ENCODE measurements around the gene RAB17.

Gene RAB17

DNA sequence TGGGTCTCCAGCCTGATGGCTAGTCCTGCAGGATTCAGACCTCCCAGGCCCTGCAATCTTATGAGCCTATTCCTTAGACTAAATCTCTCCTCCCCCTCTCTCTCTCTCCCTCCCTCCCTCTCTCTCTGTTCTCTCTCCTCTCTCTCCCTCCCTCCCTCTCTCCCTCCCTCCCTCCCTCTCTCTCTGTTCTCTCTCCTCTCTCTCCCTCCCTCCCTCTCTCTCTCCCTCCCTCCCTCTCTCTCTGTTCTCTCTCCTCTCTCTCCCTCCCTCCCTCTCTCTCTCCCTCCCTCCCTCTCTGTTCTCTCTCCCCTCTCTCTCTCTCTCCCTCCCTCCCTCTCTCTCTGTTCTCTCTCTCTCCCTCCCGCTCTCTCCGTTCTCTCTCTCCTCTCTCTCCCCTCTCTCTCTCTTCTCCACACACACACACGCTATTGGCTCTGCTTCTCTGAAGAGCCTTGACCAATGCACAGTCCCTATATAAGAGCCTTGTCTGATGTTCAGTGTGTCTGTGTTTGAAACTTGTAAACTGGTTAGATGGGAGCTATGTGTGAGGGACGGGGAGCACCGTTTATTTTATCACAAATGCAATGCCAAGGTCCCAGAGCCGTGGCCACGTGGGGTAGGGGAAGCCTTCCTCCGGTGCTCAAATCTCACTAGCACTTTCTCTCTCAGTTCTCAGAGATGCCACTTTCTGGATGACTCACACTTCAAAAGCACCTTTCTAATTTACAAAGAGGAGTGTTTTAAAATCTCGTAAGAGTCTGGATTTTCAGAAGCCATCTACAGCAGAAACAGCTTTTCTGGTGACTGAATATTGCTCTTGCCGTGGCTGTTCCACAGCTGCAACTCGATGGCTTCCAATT, 33.5 kb downstream of the RAB17 start:
- peak; percentile 39 for DNase-seq

DNA sequence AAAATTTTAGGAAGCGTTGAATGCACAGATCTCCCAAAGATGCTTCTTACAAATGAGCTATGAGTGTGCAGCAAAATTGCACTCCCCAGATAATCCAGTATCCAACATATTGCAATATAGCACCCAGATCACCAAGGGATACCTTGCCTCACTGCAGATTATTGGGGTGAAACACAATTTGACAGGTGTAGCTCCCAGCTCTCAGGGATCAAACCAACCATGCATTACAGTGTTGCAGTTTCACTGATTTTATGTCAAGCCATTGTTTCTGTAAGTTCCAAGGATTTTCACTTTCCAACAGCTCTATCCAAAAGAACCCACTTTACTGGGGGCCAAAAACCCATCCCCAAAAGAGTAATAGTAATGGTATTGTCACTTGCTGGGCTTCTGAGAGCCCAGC, 35.0 kb downstream of the RAB17 start:
- no peak for DNase-seq

DNA sequence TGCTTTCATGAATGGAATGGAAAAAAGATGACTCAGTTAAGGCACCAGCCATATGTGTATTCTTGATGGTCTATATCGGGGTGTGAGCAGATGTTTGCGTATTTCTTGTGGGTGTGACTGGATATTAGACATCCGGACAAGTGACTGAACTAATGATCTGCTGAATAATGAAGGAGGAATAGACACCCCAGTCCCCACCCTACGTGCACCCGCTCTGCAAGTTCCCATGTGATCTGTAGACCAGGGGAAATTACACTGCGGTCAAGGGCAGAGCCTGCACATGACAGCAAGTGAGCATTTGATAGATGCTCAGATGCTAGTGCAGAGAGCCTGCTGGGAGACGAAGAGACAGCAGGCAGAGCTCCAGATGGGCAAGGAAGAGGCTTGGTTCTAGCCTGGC, 36.6 kb downstream of the RAB17 start:
- DNase-seq: no peak

DNA sequence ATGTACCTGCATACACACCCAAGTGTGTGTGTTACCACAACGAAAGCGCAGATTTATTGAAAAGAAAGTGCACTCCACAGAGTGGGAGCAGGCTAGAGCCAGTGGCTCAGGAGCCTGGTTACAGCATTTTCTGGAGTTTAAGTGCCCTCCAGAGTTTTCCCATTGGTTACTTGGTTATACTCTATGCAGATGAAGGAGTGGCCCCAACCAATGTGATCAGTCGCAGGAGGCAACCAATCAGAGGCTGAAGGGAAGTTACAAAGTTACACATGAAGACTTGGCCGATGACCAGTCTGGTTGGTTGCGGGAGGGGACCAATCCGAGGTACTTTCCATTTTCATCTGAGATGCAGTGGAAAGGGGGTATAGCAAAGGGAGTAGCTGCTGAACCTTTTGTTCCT, 37.6 kb downstream of the RAB17 start:
- no peak for DNase-seq

DNA sequence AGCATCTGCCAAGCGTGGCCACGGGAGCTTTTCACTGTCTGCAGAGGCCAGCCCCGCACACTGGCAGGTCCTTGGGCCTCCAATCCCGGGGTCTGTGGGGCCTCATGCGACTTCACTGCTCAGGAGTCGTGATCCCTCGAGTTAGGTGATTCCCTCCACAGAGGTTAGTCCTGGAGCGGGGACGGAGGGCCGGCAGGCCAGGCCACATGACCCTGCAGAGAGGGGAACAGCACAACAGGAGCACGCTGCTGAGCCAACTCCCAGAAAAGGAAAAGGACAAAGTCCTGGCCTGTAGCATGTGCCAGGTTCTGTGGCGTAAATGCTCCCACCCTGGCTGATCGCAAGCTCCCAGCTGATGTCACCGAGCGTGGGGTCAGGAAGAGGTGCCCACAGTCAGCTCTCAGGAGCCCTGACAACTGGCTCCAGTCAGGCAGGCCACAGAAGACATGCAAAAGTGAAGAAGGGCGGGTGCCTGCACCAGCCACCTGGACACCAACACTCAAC, 39.4 kb downstream of the RAB17 start:
- DNase-seq: no peak

DNA sequence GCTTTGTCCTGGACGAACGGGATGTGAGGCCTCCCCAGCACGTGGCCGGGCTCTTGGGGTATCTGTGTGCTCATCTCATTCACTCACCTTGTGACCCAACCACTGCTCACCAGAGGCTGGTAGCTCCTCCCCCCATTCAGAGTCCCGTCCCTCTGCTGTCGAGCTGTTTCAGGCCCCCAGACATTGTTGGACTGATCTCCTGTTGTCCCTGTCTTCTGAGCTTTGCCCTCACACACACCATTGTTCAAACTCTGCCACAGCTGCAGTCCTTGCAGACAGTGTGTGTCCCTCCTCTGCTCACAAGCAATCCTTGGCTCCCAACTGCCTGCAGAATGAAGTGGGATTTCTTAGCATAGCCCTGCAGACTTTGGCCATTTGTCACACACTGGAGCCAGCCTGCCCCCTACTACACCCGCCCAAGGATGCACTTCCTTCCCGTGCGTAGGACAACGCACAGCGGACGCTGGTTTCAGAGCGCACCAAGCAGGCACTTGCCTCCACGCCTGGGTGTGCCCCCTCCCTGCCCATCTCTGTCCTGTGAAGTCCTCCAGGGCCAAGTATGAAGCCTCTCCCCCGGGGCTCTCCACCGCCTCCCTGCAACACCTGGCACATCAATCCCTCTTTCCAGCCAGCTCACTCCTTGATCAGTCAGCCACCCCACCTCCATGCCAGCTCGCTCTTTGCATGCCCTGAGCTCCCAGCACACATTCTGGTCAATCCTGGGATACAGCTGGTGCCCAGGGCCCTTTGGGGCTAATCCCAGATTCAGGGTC, 40.7 kb downstream of the RAB17 start:
- no peak for DNase-seq

DNA sequence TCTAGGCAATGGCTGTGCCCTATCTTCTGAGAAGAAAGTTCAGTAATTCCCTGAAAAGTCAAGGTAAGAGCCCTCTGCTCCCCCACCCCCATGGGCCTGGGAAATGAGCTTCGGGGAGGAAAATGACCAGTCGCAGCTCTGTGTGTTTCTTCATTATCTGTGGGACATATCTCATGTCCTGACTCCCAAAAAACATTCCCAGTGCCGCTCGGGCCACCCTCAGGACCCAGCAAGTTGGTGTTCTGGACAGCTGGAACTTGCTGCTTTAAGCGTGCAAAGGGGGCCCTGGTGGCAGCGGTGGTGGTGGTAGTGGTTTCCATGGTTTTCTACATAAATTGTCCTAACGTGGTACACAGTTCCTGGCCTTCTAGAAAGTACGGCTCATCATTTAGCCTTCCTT, 41.3 kb downstream of the RAB17 start:
- DNase-seq: no peak

DNA sequence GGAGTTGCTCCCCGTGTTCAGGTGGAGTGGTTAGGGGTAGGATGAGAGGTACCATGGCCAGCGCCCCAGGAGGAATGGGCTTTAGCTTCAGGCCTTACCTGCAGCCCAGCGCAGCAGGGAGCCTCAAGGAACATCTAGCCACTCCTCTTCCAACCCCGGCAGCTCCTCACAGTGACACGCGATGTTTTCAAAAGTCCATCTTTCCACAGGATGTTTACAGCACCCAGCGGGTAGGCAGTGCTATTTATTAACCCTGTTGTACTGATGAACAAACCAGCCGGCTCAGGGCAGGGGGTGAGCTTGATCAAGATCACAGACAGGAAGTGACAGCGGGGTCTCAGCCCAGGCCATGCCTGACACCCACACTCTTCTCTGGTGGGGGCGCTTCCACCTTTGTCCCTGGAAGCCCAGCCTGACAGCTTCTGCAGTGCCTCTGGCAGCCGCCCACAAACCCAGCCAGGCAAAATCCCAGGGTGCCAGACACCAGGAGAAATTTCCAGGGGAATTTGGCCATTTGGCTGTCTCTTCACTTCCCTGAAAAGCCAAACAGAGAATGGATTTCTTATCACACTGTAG, 42.6 kb downstream of the RAB17 start:
- DNase-seq: no peak

DNA sequence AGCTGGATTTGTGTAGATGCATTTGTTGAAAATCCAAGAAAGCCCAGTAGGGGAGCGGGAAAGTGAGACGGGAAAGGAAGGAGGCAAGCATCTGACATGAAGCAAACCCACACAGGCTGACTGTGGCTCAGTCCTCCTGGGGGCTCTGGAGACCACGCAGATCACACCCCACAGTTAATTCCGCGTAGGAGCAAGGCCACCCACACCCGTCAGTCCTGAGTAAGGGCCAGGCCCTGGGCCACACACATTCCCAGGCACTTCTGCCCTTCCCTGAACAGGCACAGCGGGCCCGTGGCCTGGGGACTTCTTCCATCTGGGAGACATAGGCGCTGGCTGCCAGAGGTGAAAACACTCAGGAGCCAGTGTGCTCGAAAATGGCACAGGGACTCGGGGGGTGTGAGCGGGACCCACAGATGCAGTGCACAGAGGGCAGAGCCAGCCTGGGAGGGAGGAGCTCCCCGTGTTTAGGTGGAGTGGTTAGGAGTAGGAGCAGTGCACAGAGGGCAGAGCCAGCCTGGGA, 43.6 kb downstream of the RAB17 start:
- no peak for DNase-seq

DNA sequence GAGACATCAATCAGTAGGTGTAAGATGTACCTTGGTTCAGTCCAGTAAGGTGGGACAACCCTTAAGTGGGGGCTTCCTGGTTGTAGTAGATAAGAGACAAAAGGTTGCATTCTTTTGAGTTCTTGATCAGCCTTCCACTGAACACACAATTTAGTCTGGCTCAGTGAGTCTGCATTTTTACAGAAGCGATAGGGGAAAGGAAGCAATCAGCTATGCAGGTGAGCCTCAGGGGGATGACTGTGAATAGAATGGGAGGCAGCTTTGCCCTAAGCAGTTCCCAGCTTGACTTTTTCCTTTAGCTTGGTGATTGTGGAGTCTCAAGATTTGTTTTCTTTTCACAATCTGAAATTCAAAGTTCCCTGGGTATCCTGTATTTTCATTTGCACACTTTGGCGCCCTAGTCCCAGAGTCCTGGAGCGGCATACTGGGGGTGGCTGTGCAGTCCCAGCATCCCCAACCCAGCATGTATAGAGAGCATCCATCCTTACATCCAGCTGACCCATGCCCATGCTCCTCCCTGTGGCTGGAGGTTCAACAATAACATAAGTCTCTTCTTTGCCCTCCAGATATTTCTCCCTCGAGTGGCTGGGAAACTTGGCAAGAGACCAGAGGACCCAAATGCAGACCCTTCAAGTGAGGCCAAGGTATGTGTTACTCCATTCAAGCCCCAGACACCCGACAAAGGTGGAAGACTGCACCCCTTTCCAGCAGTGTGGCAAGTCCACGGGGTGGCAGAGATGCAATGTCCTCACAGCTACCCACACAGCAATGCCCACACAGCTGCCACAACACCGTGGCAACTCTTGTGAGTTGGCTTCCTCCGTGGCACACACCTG, 44.3 kb downstream of the RAB17 start:
- no peak for DNase-seq

DNA sequence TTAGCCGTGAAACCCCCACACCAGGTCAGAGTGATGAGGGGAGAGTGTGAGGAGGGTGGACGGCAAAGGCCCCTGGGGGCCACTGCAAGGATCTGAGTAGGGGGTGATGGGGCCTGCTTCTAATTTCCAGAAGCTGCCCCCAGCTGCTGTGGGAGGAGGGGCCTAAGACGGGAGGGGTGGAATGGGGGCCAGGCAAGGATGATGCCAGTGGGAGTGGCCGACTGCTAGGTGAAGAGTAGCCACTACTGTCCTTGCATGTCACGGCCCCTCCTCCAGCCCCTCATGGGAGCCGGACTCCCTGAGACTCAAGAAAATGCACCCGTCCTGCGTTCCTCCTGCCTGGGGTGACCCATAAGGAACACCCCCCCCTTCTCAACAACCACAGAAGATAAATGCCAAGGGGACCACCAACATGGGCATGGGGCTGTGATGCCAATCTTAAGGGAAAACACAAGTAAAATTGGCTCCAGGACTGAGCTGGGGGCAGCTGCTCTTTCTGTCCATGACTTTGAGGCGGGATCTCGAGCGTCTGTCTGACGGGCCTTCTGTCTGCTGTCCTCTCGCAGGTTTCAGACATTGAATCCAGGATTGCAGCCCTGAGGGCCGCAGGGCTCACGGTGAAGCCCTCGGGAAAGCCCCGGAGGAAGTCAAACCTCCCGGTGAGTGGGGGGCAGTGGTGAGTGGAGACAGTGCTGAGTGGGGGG, 48.4 kb downstream of the RAB17 start:
- DNase-seq: no peak

DNA sequence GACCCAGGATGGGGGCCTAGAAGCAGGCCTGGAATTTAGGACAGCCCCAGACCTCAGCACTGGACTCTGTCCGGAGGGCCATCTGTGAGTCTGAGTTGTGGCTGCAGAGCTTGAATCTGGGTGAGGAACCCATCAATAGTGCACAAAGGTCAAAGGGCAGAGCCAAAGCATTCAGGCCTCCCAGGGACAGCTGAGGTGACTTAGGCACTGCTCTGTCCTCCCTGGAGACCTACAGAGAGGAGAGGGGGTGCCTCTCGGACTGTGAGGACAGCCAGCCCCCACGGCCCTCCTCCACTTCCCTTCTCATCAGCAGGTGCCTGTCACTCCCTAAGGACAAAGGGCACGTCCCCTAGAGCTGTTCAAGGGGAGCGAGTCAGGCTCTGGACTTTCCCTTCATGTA, 49.3 kb downstream of the RAB17 start:
- no peak for DNase-seq

DNA sequence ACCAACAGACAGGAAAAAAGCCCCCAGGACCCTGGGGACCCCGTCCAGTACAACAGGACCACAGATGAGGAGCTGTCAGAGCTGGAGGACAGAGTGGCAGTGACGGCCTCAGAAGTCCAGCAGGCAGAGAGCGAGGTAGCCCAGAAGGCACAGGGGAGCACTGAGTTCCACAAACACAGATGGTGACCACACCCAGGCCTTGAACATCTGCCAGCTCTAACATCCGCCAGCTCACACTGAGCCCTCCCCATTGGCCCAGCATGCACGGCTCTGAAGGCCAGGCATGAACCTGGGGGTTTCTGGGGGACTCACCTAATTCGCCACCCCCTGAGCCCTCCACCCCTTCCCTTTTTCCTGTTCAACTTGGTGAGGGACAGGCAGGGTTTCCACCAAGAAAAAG, 49.7 kb downstream of the RAB17 start:
- no peak for DNase-seq

DNA sequence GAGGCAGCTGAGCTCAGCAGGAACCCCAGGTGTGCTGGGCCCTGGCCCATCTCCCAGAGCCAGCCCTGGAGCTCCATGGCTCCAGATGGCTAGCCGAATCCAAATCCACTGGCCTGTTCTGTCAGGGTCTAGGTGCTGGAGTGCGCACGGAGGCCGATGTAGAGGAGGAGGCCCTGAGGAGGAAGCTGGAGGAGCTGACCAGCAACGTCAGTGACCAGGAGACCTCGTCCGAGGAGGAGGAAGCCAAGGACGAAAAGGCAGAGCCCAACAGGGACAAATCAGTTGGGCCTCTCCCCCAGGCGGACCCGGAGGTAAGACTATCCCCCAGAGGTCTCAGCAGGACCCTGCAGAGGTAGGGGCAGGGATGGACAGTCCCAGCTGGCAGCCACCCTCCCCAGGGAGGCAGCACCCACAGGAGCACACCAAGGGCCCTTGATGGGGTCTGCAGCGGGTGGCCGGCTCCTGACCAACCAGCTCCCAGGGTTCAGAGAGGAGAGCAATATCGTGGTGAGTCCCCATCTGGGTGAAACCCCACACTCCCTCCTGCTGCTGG, 50.2 kb downstream of the RAB17 start:
- no peak for DNase-seq

DNA sequence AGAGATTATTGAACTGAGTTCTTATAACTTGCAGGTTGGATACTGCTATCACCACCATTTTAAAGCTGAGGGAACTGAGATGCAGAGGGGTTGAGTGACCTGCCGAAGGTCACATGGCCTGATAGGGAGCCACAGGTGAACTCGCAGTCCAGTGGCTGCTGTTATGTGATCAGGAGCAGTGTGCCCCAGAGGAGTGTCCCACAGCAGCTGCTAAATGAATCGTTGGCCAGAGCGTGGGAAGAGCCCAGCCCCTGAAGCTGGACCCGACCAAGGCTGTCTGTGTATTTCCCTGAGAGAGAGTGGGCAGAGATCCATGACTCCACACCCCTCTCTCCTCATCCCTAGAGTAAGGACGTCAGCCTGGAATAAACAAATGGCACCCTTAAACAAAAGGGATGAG, 50.9 kb downstream of the RAB17 start:
- no peak for DNase-seq

DNA sequence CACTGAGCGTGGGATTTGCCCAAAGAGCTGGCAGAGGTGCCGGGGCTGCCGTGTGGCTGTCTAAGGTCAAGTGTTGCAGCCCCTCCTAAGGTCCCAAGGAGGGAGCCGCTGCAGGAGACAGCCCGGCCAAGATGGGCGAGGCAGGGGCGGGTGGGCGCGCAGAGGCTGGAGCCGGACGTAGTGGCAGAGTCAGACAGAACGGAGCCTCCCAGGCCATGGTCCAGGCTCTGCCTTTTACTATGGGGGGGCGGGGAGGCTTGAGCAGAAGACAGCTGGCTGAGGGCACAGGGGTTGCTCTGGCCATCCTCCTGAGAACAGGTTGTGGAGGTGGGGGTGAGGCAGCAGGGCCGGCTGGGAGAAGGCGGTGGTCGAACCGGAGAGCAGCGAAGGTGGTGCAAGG, 51.6 kb downstream of the RAB17 start:
- no peak for DNase-seq

DNA sequence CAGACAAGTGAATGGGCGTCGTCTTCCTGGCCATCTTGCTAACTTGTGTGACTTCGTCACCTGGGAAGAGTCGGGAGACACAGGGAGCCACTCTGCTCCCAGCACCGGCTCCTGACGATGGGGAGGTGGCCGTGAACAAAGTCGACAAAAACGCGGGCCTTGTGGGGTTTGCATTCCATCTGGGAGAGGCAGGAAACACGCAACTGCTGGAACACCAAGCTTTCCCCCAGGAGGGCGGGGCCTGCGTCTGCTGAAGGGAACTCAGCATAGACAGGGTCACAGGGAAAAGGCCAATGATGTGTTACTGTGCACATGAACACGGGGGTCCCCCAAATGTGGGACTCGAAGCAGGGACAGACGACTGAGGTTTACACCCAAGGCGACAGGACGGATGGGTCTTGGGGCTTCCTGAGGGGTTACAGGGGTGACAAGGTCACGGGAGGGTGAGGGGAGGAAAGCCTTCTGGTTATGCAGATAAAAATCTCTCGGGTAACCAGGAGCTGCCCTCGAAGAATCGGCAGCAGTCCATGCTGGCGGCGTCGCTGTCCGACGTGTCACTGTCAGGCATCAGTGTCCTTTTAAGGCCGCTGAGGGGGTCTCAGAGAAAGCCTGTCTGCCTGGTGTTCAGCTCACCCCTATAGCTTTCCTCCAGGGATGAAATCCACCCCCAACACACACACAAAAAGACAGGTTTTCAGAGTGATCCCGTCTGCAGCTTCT, 52.4 kb downstream of the RAB17 start:
- no peak for DNase-seq

DNA sequence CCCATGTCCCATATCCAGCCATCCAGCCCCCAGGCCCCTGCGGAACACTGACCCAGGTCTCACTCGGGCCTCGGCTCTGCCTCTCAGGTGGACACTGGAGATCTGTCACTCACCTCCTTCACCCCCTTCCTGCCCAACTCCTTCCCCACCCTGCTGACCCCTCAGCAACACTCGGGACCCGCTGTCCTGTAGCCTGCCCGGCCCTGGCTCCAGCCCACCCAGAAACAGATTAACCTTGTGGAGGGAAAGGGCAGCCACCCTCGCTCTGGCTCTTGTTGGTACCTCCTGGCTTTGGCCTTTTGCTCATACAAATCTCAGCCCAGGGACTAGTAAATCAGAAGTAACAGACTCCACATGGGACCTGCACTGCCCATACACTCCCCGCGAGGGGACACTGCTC, 53.9 kb downstream of the RAB17 start:
- DNase-seq: no peak

DNA sequence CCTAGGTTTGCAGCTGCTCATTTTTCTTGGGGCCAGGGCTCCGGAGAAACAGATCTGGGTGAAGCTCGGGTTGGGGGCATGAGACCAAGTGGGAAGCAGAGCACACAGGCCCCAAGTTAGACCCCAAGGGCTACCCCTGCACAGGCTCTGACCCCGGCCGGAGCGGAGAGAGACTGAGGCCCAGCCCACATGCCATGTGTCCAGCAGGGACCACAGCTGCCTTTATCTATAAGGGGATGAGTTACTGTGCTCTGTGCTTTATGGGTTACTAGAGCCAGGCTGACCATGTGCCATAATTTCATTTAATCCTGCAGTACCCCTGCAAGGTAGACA, 54.5 kb downstream of the RAB17 start:
- DNase-seq: no peak

DNA sequence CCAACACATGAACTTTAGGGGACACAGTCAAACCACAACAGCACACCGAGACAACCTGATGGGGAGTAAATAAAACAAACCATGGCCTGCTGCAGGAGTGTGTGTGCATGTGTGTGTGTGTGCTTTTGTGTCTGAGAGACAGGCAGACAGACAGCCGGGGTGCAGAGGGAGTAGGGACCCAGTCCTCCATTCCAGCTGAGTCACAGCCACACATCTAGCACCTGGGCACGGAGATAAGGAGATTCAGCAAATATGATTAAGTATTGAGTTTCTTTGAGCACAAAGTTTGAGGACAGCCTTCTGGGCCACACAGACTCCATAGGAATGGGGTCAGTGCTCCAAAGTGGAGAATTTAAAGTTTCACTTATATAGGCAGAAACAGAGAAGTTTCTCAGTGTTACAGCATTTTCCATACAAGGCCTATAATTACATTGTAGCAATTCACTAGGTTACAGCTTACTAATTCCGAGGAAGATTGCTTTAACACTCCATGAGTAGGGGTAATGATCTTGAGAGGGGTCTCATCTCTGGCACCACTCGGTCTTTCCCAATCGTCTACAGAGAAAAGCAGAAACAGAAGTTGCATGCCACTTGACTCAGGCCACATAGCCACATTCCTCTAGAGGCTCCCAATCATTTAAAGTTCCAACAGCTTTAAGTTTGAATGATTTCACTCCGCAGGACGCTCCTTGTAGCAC, 55.0 kb downstream of the RAB17 start:
- DNase-seq: no peak

DNA sequence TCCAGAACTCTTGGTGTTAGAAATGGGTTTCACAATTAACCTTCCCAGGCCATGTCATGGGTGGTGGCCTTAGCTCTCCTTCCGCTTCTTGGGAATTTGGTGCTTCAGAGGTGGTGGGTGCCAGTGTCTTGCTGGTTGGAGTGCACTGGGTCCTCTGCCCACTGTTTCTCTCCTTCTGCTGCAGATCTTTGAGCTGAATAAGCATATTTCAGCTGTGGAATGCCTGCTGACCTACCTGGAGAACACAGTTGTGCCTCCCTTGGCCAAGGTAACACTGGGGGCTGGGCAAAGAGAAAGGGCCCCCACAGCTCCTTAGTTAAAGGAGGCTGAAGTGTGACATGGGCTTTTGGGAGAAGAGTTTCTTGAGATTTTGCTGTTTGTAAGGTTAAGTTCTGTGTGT, 56.2 kb downstream of the RAB17 start:
- no peak for DNase-seq
